ENCODE data around the gene PCDH9.

- no peak for TF ChIP-seq POLR2A (IDR thresholded peaks at IDR 0.05)
- no peak for TF ChIP-seq POLR2AphosphoS5 (IDR thresholded peaks at IDR 0.05; ENCODE audit: insufficient read depth in 1 of 2, low read depth in 1 of 2)
Observed at GRCh38 chr13:66577358-66577757, 652.8 kb downstream of the PCDH9 start.
